ENCODE results near the gene CCDC30. TPM values are rescaled to one million over a fixed set of nuclear protein-coding genes. Genes with fewer than 3 reads are reported as not detected.

Gene CCDC30
- total RNA-seq, 1 donor from 2014 or later, result 2.0 TPM

- Histone ChIP-seq H3K79me2 (ENCODE audit: low read depth) (no peaks in the 10 kb centered on the region), H3K4me3 (no peak overlapping the region), H3K27ac (no peak overlapping the region), H3K27me3 (no peaks in the 10 kb centered on the region), H2AFZ (replicated peaks) (no peak overlapping the region), H3K36me3 (no peaks in the 10 kb centered on the region), H3K9ac (no peak overlapping the region), H4K20me1 (ENCODE audit: low read depth) (no peaks in the 10 kb centered on the region), H3F3A (ENCODE audit: low read depth) (no peaks in the 10 kb centered on the region), H3K9me3 (ENCODE audit: low read depth) (no peaks in the 10 kb centered on the region), H3K4me2 (no peak overlapping the region), H3K4me1 (no peaks in the 10 kb centered on the region)
- no peaks in the 10 kb centered on the region for H3K36me3 Mint-ChIP-seq
- H3K4me3 Mint-ChIP-seq, result no peak overlapping the region
- H3K9me3 Mint-ChIP-seq, result no peaks in the 10 kb centered on the region
- no peaks in the 10 kb centered on the region for H3K4me1 Mint-ChIP-seq
- TF ChIP-seq EZH2phosphoT487 (IDR thresholded peaks at IDR 0.05), result no peak
- no peak overlapping the region for H3K27ac Mint-ChIP-seq
- no peak for DNase-seq (ENCODE audit: low spot score)
- H3K27me3 Mint-ChIP-seq (ENCODE audit: insufficient read depth, low read depth), result no peaks in the 10 kb centered on the region
Observed at GRCh38 chr1:42576935-42577334, 113.8 kb downstream of the CCDC30 start.

- no peak for DNase-seq (ENCODE audit: low spot score)
- Histone ChIP-seq H3K4me2 (no peak overlapping the region), H3K27ac (no peak overlapping the region), H3K4me1 (no peaks in the 10 kb centered on the region), H3K4me3 (no peak overlapping the region), H3K36me3 (no peaks in the 10 kb centered on the region), H4K20me1 (ENCODE audit: low read depth) (no peaks in the 10 kb centered on the region), H3K79me2 (ENCODE audit: low read depth) (no peaks in the 10 kb centered on the region), H3F3A (ENCODE audit: low read depth) (no peaks in the 10 kb centered on the region), H3K27me3 (no peaks in the 10 kb centered on the region), H3K9ac (no peak overlapping the region), H3K9me3 (ENCODE audit: low read depth) (peaks cover 4% of the 10 kb centered on the region), H2AFZ (replicated peaks) (no peak overlapping the region)
- Mint-ChIP-seq H3K36me3 (peaks cover 25% of the 10 kb centered on the region), H3K27me3 (ENCODE audit: insufficient read depth, low read depth) (no peaks in the 10 kb centered on the region), H3K9me3 (peaks cover 17% of the 10 kb centered on the region), H3K4me3 (no peak overlapping the region), H3K27ac (no peak overlapping the region), H3K4me1 (no peaks in the 10 kb centered on the region)
- TF ChIP-seq EZH2 (IDR thresholded peaks at IDR 0.05) (no peak), EZH2phosphoT487 (IDR thresholded peaks at IDR 0.05) (no peak)
- TF ChIP-seq, protein P1, sequence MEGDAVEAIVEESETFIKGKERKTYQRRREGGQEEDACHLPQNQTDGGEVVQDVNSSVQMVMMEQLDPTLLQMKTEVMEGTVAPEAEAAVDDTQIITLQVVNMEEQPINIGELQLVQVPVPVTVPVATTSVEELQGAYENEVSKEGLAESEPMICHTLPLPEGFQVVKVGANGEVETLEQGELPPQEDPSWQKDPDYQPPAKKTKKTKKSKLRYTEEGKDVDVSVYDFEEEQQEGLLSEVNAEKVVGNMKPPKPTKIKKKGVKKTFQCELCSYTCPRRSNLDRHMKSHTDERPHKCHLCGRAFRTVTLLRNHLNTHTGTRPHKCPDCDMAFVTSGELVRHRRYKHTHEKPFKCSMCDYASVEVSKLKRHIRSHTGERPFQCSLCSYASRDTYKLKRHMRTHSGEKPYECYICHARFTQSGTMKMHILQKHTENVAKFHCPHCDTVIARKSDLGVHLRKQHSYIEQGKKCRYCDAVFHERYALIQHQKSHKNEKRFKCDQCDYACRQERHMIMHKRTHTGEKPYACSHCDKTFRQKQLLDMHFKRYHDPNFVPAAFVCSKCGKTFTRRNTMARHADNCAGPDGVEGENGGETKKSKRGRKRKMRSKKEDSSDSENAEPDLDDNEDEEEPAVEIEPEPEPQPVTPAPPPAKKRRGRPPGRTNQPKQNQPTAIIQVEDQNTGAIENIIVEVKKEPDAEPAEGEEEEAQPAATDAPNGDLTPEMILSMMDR (IDR thresholded peaks at IDR 0.05), result no peak
Observed at GRCh38 chr1:42586016-42586415, 122.9 kb downstream of the CCDC30 start.

GRCh38 chr1:42587753-42588152, 124.7 kb downstream of the CCDC30 start:
- Histone ChIP-seq H3K4me1 (no peaks in the 10 kb centered on the region), H3K9me3 (ENCODE audit: low read depth) (peaks cover 4% of the 10 kb centered on the region), H3K9ac (no peak overlapping the region), H3K79me2 (ENCODE audit: low read depth) (no peaks in the 10 kb centered on the region), H3K4me2 (no peak overlapping the region), H4K20me1 (ENCODE audit: low read depth) (no peaks in the 10 kb centered on the region), H3K36me3 (no peaks in the 10 kb centered on the region), H3K27me3 (no peaks in the 10 kb centered on the region), H2AFZ (replicated peaks) (no peak overlapping the region), H3K4me3 (no peak overlapping the region), H3K27ac (no peak overlapping the region), H3F3A (ENCODE audit: low read depth) (no peaks in the 10 kb centered on the region)
- Mint-ChIP-seq H3K27ac (no peak overlapping the region), H3K4me3 (no peak overlapping the region), H3K4me1 (no peaks in the 10 kb centered on the region), H3K36me3 (peaks cover 26% of the 10 kb centered on the region), H3K9me3 (peaks cover 17% of the 10 kb centered on the region), H3K27me3 (ENCODE audit: insufficient read depth, low read depth) (no peaks in the 10 kb centered on the region)
- DNase-seq (ENCODE audit: low spot score), result no peak
- TF ChIP-seq EZH2phosphoT487 (IDR thresholded peaks at IDR 0.05), result no peak
- no peak for TF ChIP-seq EZH2 (IDR thresholded peaks at IDR 0.05)
- TF ChIP-seq, protein P1 (IDR thresholded peaks at IDR 0.05), result no peak

DNA sequence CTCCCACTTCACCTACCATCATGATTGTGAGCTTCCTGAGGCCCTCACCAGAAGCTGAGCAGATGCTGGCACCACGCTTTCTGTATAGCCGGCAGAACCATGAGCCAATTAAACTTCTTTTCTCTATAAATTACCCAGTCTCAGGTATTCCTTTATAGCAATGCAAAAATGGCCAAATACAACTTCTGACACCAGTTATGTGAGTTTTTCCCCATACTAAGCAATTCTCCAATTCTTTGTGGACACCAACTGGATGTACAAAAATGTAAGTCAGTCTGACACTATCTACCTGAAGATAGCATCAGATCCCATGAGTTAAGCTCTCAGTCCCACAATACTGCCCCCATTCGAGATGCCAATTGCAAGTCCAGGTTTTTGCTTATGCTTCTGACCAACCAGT, 129.7 kb downstream of the CCDC30 start:
- Histone ChIP-seq H3K36me3 (no peaks in the 10 kb centered on the region), H3K79me2 (ENCODE audit: low read depth) (no peaks in the 10 kb centered on the region), H3K9ac (no peak overlapping the region), H3K27ac (no peak overlapping the region), H2AFZ (replicated peaks) (no peak overlapping the region), H3K4me1 (no peaks in the 10 kb centered on the region), H3F3A (ENCODE audit: low read depth) (no peaks in the 10 kb centered on the region), H3K4me2 (no peak overlapping the region), H4K20me1 (ENCODE audit: low read depth) (no peaks in the 10 kb centered on the region), H3K9me3 (ENCODE audit: low read depth) (peaks cover 4% of the 10 kb centered on the region), H3K4me3 (no peak overlapping the region), H3K27me3 (no peaks in the 10 kb centered on the region)
- TF ChIP-seq, protein P1 (IDR thresholded peaks at IDR 0.05), result no peak
- TF ChIP-seq EZH2phosphoT487 (IDR thresholded peaks at IDR 0.05), result no peak
- no peak for TF ChIP-seq EZH2 (IDR thresholded peaks at IDR 0.05)
- H3K4me1 Mint-ChIP-seq, result no peaks in the 10 kb centered on the region
- peaks cover 22% of the 10 kb centered on the region for H3K36me3 Mint-ChIP-seq
- H3K27ac Mint-ChIP-seq, result no peak overlapping the region
- H3K27me3 Mint-ChIP-seq (ENCODE audit: insufficient read depth, low read depth), result no peaks in the 10 kb centered on the region
- H3K4me3 Mint-ChIP-seq, result no peak overlapping the region
- DNase-seq (ENCODE audit: low spot score), result no peak
- H3K9me3 Mint-ChIP-seq, result peaks cover 8% of the 10 kb centered on the region

Data from neural progenitor cell (in vitro differentiated cells).